Vagina (tissue), 2 donors: Measurements from ENCODE around the gene BACH1.

Experiments
- CTCF ChIP-seq, 3 experiments: fragments of 450-650 bp in 2 of 3; fragments of 200-600 bp in 1 of 3; sonication (generic) in 1 of 3; IDR thresholded peaks; one replicate each; pipeline ENCODE4 v1.5.1; 2017 to 2019; ENCODE audit warnings: antibody characterized with exemption in 3 of 3, mild to moderate bottlenecking in 2 of 3, moderate library complexity in 2 of 3
- POLR2A ChIP-seq, 2 donors: fragments of 450-650 bp; IDR thresholded peaks; one replicate each; pipeline ENCODE4 v1.6.1; 2017; ENCODE audit warnings: antibody characterized with exemption in 2 of 2, mild to moderate bottlenecking in 2 of 2, moderate library complexity in 2 of 2
- POLR2AphosphoS5 ChIP-seq, 2 donors: sonication (generic); formaldehyde crosslinking; IDR thresholded peaks; one replicate each; pipeline ENCODE4 v1.9.0; 2017; ENCODE audit warnings: antibody characterized with exemption in 2 of 2, mild to moderate bottlenecking in 2 of 2, low read depth in 1 of 2; ENCODE audit not compliant: insufficient read depth in 1 of 2

GRCh38 chr21:29287383-29287782 lies 11.3 kb upstream of the BACH1 start:
- no peak for TF ChIP-seq CTCF (IDR thresholded peaks at IDR 0.05)
- no peak for TF ChIP-seq POLR2A (IDR thresholded peaks at IDR 0.05)
- TF ChIP-seq POLR2AphosphoS5 (IDR thresholded peaks at IDR 0.05; ENCODE audit: insufficient read depth in 1 of 2, low read depth in 1 of 2), result no peak
